ENCODE data around the gene GOLGA6L2. TPM values are rescaled to one million over a fixed set of nuclear protein-coding genes. Genes with fewer than 3 reads are reported as not detected.
"Not testable (repeated sequence)": the region's sequence is repeated elsewhere in the genome, so short reads cannot be mapped to it uniquely, and the experiment has no call there.

The GOLGA6L2 gene
- total and polyA plus RNA-seq, 2 experiments from 2014 or later, result not detected

- no peak overlapping the region for H3K4me2 ChIP-seq
- no peaks in the 10 kb centered on the region for H3K36me3 ChIP-seq (replicated peaks; ENCODE audit: insufficient read depth, low read depth)
- no peak overlapping the region for H2AFZ ChIP-seq
- no peaks in the 10 kb centered on the region for H4K20me1 ChIP-seq (ENCODE audit: insufficient read depth, poor library complexity, severe bottlenecking)
- no peaks in the 10 kb centered on the region for H3K27me3 ChIP-seq
- no peaks in the 10 kb centered on the region for H3K4me1 ChIP-seq (ENCODE audit: insufficient read depth)
- no peaks in the 10 kb centered on the region for H3K9me3 ChIP-seq (ENCODE audit: low read depth)
- H3K27ac ChIP-seq, result no peak overlapping the region
- DNase-seq (ENCODE audit: low spot score), result no peak
- 76% methylated on average over 9 of the region's 9 CpGs for WGBS (ENCODE audit: low lambda C conversion rate, missing lambda C conversion rate)
- TF ChIP-seq EZH2phosphoT487 (IDR thresholded peaks at IDR 0.05; ENCODE audit: low read depth, severe bottlenecking, unreplicated experiment), result no peak
- TF ChIP-seq, protein P1, sequence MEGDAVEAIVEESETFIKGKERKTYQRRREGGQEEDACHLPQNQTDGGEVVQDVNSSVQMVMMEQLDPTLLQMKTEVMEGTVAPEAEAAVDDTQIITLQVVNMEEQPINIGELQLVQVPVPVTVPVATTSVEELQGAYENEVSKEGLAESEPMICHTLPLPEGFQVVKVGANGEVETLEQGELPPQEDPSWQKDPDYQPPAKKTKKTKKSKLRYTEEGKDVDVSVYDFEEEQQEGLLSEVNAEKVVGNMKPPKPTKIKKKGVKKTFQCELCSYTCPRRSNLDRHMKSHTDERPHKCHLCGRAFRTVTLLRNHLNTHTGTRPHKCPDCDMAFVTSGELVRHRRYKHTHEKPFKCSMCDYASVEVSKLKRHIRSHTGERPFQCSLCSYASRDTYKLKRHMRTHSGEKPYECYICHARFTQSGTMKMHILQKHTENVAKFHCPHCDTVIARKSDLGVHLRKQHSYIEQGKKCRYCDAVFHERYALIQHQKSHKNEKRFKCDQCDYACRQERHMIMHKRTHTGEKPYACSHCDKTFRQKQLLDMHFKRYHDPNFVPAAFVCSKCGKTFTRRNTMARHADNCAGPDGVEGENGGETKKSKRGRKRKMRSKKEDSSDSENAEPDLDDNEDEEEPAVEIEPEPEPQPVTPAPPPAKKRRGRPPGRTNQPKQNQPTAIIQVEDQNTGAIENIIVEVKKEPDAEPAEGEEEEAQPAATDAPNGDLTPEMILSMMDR (IDR thresholded peaks at IDR 0.05; ENCODE audit: poor library complexity), result no peak
- TF ChIP-seq EZH2 (IDR thresholded peaks at IDR 0.05; ENCODE audit: borderline replicate concordance), result no peak
- H3K9me2 ChIP-seq (replicated peaks; ENCODE audit: insufficient read depth), result no peaks in the 10 kb centered on the region
- H3K4me3 ChIP-seq, result no peak overlapping the region
- no peaks in the 10 kb centered on the region for H3K79me2 ChIP-seq
Measured at GRCh38 chr15:23437146-23437545, 9.9 kb downstream of the GOLGA6L2 start.

DNA sequence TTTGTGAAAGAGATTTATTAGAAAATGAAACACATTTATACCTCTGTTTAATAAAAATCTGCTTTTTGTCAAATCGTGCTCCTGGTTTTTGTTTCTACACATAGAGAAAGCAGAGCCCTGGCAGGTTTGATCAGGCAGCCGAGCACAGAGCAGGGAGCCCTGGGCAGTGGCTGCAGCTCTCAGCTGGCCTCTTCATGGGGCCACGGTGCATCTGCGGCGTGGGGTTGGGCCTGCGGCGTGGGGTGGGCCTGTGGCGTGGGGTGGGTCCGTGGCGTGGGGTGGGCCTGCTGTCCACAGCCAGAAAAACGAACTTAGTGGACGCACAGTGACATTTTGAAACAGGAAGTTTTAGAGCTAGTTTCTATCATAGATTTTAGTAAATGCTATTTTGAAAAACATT is 10.6 kb downstream of the GOLGA6L2 start:
- Histone ChIP-seq H3K9me2 (replicated peaks; ENCODE audit: insufficient read depth) (no peaks in the 10 kb centered on the region), H3K27me3 (no peaks in the 10 kb centered on the region), H3K4me1 (ENCODE audit: insufficient read depth) (no peaks in the 10 kb centered on the region), H3K4me2 (no peak overlapping the region), H4K20me1 (ENCODE audit: insufficient read depth, poor library complexity, severe bottlenecking) (no peaks in the 10 kb centered on the region), H2AFZ (no peak overlapping the region), H3K27ac (no peak overlapping the region), H3K9me3 (ENCODE audit: low read depth) (no peaks in the 10 kb centered on the region), H3K79me2 (no peaks in the 10 kb centered on the region), H3K36me3 (replicated peaks; ENCODE audit: insufficient read depth, low read depth) (no peaks in the 10 kb centered on the region), H3K4me3 (no peak overlapping the region)
- 86% methylated on average over 12 of the region's 12 CpGs for WGBS (ENCODE audit: low lambda C conversion rate, missing lambda C conversion rate)
- TF ChIP-seq EZH2 (IDR thresholded peaks at IDR 0.05; ENCODE audit: borderline replicate concordance) (no peak), EZH2phosphoT487 (IDR thresholded peaks at IDR 0.05; ENCODE audit: low read depth, severe bottlenecking, unreplicated experiment) (no peak)
- TF ChIP-seq, protein P1 (IDR thresholded peaks at IDR 0.05; ENCODE audit: poor library complexity), result no peak
- DNase-seq (ENCODE audit: low spot score), result no peak

DNA sequence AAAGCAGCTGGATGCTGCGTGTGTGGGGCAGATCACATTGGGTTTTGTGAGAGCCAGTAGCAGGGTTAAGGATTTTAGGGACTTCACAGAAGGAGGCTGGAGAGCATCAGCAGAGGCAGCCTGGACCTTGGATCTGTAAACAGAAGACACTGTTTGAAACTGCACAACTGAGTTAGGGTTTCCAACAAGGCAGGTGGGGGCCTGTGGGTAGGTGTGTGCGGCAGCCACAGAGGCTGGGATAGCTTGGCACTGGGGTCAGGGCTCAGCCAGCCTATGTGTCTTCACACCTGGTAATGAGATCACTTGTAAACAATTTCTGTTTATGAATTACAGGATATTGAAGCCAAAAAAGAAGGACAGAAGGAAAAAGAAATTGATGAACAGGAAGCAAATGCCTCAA is 12.3 kb downstream of the GOLGA6L2 start:
- not testable (repeated sequence) for H3K4me1 ChIP-seq (ENCODE audit: insufficient read depth); H3K4me3 ChIP-seq; H3K4me2 ChIP-seq; H3K27me3 ChIP-seq; H4K20me1 ChIP-seq (ENCODE audit: insufficient read depth, poor library complexity, severe bottlenecking); DNase-seq (ENCODE audit: low spot score); H3K79me2 ChIP-seq; H3K9me2 ChIP-seq (replicated peaks; ENCODE audit: insufficient read depth); H2AFZ ChIP-seq; H3K9me3 ChIP-seq (ENCODE audit: low read depth); H3K36me3 ChIP-seq (replicated peaks; ENCODE audit: insufficient read depth, low read depth); H3K27ac ChIP-seq
- WGBS (ENCODE audit: low lambda C conversion rate, missing lambda C conversion rate), result 68% methylated on average over 2 of the region's 2 CpGs

GRCh38 chr15:23425327-23425726 is 21.7 kb downstream of the GOLGA6L2 start:
- H4K20me1 ChIP-seq (ENCODE audit: insufficient read depth, poor library complexity, severe bottlenecking); H3K27me3 ChIP-seq; H3K9me2 ChIP-seq (replicated peaks; ENCODE audit: insufficient read depth); H3K36me3 ChIP-seq (replicated peaks; ENCODE audit: insufficient read depth, low read depth); DNase-seq (ENCODE audit: low spot score); H3K9me3 ChIP-seq (ENCODE audit: low read depth); H2AFZ ChIP-seq; H3K4me3 ChIP-seq; H3K4me2 ChIP-seq; H3K79me2 ChIP-seq; H3K4me1 ChIP-seq (ENCODE audit: insufficient read depth); H3K27ac ChIP-seq: not testable (repeated sequence)
- WGBS (ENCODE audit: low lambda C conversion rate, missing lambda C conversion rate), result 86% methylated on average over 8 of the region's 8 CpGs
